H1 (cell line): ENCODE results near the gene MROH2A. TPM values are rescaled to one million over a fixed set of nuclear protein-coding genes. Genes with fewer than 3 reads are reported as not detected.

Experiments
- ASH2L ChIP-seq: fragments of 200-600, 300-600 bp; sonication (generic); IDR thresholded peaks from one replicate; pipeline ENCODE4 v1.7.1; 2017; ENCODE audit warnings: low read length
- SIX5 ChIP-seq: IDR thresholded peaks from 2 replicates; pipeline ENCODE4 v1.6.1; 2011; ENCODE audit warnings: mild to moderate bottlenecking, low read depth, low read length
- SP2 ChIP-seq: IDR thresholded peaks from 2 replicates; pipeline ENCODE4 v1.6.1; 2012; ENCODE audit warnings: mild to moderate bottlenecking, low read length, inconsistent platforms
- polyA plus RNA-seq, 7 experiments: library from polyadenylated mRNA; depleted of rRNA in 3 of 7; stranded (reverse) in 5 of 7; unstranded in 2 of 7; fragments of >200 nt in 5 of 7; fragments of 200-250 nt in 2 of 7; gene quantifications; 1 replicate in 5 of 7; 2 replicates in 1 of 7; 4 replicates in 1 of 7; pipeline versions ENCODE4 v1.2.1 to v1.2.3, GENCODE V29; 2011 to 2013; ENCODE audit warnings: missing spikeins in 2 of 7, mixed read lengths in 2 of 7
- total RNA-seq: library from RNA; stranded (reverse); fragmentation: NEBNext Ultra II Directional; extraction: Animal tissue kit (Norgen Biotek cat#: 25700); gene quantifications from 2 replicates; pipeline ENCODE4 v1.2.1, GENCODE V29; 2021
- TF ChIP-seq, protein P1 (sequence below): fragments of 300-600 bp; sonication (generic); IDR thresholded peaks from 2 replicates; pipeline ENCODE4 v1.7.1; 2012; ENCODE audit warnings: low read length, moderate library complexity, mild to moderate bottlenecking, inconsistent platforms; ENCODE audit not compliant: insufficient replicate concordance
- TF ChIP-seq, protein P2 (sequence below): IDR thresholded peaks from 2 replicates; pipeline ENCODE4 v1.6.1; 2012; ENCODE audit warnings: low read length, inconsistent platforms
- TF ChIP-seq, protein P3 (sequence below): IDR thresholded peaks from 2 replicates; pipeline ENCODE4 v1.6.1; 2012; ENCODE audit warnings: inconsistent platforms

The MROH2A gene
- total and polyA plus RNA-seq, 2 of the 8 experiments (the other 6 are each of a cell fraction or from before 2014, with no cell fraction given) = not detected

DNA sequence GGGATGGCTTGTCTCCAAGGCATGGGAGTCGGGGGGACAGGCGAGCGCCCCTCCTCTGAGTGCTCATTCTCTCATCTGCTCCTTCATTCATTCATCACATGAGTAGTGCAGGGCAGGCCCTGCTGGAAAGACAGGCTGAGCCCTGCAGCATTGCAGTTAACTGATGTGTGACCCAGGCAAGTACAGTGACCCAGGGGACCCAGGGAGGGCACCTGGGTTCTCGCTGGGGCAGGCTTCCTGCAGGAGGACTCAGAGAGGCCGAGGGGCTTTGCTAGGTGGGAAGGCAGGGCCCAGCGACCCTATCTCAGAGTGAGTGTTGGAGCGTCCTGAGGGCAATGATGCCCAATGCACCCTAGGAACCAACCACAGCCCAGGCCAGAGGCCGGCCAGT, 45.6 kb downstream of the MROH2A start (continued):
- TF ChIP-seq, protein P1, sequence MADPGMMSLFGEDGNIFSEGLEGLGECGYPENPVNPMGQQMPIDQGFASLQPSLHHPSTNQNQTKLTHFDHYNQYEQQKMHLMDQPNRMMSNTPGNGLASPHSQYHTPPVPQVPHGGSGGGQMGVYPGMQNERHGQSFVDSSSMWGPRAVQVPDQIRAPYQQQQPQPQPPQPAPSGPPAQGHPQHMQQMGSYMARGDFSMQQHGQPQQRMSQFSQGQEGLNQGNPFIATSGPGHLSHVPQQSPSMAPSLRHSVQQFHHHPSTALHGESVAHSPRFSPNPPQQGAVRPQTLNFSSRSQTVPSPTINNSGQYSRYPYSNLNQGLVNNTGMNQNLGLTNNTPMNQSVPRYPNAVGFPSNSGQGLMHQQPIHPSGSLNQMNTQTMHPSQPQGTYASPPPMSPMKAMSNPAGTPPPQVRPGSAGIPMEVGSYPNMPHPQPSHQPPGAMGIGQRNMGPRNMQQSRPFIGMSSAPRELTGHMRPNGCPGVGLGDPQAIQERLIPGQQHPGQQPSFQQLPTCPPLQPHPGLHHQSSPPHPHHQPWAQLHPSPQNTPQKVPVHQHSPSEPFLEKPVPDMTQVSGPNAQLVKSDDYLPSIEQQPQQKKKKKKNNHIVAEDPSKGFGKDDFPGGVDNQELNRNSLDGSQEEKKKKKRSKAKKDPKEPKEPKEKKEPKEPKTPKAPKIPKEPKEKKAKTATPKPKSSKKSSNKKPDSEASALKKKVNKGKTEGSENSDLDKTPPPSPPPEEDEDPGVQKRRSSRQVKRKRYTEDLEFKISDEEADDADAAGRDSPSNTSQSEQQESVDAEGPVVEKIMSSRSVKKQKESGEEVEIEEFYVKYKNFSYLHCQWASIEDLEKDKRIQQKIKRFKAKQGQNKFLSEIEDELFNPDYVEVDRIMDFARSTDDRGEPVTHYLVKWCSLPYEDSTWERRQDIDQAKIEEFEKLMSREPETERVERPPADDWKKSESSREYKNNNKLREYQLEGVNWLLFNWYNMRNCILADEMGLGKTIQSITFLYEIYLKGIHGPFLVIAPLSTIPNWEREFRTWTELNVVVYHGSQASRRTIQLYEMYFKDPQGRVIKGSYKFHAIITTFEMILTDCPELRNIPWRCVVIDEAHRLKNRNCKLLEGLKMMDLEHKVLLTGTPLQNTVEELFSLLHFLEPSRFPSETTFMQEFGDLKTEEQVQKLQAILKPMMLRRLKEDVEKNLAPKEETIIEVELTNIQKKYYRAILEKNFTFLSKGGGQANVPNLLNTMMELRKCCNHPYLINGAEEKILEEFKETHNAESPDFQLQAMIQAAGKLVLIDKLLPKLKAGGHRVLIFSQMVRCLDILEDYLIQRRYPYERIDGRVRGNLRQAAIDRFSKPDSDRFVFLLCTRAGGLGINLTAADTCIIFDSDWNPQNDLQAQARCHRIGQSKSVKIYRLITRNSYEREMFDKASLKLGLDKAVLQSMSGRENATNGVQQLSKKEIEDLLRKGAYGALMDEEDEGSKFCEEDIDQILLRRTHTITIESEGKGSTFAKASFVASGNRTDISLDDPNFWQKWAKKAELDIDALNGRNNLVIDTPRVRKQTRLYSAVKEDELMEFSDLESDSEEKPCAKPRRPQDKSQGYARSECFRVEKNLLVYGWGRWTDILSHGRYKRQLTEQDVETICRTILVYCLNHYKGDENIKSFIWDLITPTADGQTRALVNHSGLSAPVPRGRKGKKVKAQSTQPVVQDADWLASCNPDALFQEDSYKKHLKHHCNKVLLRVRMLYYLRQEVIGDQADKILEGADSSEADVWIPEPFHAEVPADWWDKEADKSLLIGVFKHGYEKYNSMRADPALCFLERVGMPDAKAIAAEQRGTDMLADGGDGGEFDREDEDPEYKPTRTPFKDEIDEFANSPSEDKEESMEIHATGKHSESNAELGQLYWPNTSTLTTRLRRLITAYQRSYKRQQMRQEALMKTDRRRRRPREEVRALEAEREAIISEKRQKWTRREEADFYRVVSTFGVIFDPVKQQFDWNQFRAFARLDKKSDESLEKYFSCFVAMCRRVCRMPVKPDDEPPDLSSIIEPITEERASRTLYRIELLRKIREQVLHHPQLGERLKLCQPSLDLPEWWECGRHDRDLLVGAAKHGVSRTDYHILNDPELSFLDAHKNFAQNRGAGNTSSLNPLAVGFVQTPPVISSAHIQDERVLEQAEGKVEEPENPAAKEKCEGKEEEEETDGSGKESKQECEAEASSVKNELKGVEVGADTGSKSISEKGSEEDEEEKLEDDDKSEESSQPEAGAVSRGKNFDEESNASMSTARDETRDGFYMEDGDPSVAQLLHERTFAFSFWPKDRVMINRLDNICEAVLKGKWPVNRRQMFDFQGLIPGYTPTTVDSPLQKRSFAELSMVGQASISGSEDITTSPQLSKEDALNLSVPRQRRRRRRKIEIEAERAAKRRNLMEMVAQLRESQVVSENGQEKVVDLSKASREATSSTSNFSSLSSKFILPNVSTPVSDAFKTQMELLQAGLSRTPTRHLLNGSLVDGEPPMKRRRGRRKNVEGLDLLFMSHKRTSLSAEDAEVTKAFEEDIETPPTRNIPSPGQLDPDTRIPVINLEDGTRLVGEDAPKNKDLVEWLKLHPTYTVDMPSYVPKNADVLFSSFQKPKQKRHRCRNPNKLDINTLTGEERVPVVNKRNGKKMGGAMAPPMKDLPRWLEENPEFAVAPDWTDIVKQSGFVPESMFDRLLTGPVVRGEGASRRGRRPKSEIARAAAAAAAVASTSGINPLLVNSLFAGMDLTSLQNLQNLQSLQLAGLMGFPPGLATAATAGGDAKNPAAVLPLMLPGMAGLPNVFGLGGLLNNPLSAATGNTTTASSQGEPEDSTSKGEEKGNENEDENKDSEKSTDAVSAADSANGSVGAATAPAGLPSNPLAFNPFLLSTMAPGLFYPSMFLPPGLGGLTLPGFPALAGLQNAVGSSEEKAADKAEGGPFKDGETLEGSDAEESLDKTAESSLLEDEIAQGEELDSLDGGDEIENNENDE = no peak
- TF ChIP-seq, protein P2, sequence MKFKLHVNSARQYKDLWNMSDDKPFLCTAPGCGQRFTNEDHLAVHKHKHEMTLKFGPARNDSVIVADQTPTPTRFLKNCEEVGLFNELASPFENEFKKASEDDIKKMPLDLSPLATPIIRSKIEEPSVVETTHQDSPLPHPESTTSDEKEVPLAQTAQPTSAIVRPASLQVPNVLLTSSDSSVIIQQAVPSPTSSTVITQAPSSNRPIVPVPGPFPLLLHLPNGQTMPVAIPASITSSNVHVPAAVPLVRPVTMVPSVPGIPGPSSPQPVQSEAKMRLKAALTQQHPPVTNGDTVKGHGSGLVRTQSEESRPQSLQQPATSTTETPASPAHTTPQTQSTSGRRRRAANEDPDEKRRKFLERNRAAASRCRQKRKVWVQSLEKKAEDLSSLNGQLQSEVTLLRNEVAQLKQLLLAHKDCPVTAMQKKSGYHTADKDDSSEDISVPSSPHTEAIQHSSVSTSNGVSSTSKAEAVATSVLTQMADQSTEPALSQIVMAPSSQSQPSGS = no peak
- no peak for TF ChIP-seq SP2
- no peak for TF ChIP-seq SIX5
- TF ChIP-seq, protein P3, sequence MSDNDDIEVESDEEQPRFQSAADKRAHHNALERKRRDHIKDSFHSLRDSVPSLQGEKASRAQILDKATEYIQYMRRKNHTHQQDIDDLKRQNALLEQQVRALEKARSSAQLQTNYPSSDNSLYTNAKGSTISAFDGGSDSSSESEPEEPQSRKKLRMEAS = no peak
- no peak for TF ChIP-seq ASH2L
